NOMO-1 (cell line): Measurements from ENCODE around the gene TIGD3.
A peak's percentile ranks its signal among the peaks of the same experiment; 100 is the strongest.

Experiments
- DNase-seq, 2 experiments: peaks; one replicate each; lab custom pipeline; 2025; ENCODE audit not compliant: unreplicated experiment in 2 of 2; lab: John Stamatoyannopoulos, UW

The TIGD3 gene

DNA sequence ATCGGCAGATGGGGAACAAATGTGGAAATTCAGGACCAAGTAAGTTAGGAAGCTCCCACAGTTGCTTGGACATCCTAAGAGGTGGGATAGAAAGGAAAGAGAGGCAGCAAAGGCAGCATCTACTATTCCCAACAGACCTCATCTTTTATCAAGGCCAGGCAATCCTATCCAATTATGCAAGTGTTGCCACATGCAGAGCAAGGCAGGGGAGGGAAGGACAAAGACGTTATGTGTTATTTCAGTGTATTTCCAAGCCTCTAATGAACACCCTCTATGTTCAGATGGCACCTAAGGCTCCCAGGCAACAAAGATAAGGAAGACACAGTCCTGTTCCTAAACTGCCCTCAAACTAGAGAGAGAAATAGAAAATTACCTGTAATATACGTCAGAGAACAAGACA is 9.2 kb downstream of the TIGD3 start:
- no peak for DNase-seq

DNA sequence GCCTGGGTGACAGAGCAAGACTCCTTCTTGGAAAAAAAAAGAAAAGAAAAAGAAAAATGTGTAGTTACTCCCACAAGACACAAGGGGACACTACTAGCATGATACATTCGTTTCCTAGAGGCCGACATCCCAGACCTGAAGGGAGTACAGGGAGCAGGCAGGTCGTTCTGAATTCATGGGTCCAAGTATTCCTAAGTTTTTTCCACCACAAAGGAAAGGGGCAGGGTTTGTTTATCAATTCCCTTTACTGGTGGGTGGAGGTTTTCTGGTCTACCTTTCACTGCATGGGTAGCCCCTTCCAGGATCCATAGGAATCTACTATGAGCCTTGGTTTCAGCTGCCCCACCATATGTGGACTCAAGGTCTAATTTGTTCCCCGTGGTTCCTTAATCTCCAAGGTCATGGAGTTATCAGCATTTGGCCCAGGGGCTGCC is 11.8 kb downstream of the TIGD3 start:
- DNase-seq: peak; percentile 34 to 77

DNA sequence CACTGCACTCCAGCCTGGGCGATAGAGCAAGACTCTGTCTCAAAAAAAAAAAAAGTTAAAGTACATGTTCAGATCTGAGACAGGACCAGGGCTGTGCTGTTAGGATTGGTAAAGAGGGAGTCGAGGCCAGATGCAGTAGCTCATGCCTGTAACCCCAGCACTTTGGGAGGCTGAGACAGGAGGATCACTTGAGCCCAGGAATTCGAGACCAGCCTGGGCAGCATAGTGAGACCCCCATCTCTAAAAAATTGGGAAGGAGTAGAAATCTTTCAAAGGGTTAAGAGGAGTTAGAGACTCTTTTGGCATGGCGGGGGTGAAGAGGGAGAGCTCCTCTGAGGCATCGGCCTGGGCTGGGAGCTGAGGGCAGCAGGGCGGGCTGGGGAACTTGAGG is 16.1 kb downstream of the TIGD3 start:
- DNase-seq: no peak

DNA sequence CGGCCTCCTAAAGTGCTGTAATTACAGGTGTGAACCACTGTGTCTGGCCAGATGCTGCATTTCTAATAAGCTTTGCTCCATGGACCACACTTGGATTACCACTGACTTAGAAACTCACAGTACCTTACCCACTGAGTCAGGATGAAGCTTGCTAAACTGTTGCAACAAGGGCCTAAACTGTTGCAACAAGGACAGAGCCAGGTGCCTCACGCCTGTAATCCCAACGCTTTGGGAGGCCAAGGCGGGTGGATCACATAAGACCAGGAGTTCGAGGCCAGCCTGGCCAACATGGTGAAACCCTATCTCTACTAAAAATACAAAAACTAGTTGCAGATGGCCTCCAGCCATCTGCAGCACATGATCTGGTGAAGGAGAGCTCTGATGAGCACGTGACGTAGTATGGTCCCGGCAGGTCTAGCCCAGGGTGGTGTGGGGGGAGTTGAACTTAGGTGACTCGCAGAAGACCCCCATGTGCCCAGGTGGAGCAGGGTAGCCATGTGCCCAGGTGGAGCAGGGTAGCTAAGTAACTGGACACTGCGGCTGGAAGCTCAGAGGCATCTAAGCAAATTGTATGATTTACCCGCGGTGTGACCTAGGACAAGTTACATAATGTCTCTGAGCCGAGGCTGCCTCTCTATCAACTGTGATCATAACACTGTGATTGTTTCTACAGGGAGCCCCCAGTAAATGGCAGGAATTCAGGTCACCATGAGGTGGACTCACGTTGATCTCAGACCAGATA is 19.5 kb downstream of the TIGD3 start:
- DNase-seq: no peak

DNA sequence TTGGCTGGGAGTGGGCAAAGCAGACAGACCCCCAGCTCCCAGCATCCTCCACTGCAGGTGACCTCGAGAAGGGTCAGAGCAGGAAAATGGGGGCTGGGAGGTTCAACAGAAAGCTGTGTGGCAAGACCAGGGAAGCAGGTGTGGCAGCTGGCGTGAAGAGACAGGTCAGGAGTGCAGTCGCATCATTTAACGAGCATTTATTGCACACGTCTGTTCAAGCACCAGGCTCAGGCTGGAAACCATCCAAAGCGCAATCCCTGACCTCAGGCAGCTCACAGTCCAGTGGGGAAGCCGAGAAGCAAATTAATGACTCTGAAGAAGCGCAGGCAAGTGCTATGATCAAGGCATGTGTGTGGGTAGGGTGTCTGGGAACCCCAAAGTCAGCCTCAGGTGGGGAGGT is 20.5 kb downstream of the TIGD3 start:
- DNase-seq: no peak

DNA sequence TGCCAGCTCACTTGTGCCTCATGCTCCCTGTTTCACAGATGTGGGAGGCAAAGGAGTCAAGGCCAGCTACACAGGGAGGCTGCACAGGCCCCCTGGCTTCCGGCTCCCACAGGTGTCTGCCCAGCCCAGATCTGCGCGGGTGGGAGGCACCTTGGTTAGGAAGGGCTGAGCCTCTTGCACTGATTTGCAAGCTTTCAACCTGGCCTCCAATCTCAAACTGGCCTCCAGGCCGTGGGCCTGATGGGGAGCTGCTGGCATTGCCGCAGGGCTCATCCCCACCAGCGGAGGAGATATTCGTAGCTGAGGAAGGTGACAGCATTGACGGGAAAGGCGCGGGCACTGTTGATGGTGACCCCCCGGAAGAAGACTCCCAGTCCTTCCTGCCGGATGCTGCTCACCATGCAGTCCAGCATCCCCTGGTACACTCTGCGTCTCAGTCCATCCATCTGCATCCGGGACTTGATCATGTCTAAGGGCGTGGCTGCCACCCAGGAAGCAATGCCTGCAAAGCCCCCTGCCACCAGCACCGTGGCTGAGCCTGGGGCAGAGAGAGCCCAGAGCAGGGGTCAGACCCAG is 21.7 kb downstream of the TIGD3 start:
- no peak for DNase-seq

DNA sequence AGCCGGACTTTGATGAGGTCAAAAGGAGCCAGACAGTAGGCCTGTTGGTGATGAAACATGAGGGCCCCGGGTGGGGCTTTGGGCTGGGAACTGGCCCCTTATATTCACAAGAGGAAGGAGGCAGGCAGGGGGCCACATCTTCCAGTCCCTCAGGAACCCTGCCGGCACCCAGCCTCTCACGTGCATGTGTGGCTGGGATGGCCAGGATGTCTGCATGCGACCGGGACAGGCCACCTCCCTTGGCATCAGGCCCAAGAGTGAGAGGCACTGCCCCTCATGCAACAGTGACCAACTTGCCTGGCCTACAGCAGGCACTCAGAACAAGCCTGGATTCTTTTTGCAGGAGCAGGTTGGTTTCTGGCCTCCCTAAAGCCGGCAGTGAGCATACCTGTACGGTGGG is 22.5 kb downstream of the TIGD3 start:
- no peak for DNase-seq

DNA sequence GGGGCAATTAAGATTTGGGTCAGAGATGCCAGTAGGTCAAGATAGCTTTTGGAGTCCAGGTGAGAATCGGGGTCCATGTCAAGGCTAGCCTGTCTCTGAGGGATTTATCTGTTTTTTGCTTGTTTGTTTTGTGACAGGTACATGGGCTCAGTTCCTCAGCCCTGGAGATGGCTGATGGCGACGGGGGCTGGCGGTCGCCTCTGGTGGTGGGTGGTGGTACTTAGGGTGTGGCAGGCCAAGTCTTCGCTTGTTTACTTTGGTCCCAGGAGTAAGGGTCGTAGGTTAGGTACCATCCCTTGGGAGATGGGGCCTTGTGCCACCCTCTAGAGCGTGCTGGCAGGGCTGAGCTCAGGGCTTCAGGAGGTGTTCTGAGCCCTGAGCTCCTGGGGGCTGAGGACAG is 23.2 kb downstream of the TIGD3 start:
- no peak for DNase-seq

DNA sequence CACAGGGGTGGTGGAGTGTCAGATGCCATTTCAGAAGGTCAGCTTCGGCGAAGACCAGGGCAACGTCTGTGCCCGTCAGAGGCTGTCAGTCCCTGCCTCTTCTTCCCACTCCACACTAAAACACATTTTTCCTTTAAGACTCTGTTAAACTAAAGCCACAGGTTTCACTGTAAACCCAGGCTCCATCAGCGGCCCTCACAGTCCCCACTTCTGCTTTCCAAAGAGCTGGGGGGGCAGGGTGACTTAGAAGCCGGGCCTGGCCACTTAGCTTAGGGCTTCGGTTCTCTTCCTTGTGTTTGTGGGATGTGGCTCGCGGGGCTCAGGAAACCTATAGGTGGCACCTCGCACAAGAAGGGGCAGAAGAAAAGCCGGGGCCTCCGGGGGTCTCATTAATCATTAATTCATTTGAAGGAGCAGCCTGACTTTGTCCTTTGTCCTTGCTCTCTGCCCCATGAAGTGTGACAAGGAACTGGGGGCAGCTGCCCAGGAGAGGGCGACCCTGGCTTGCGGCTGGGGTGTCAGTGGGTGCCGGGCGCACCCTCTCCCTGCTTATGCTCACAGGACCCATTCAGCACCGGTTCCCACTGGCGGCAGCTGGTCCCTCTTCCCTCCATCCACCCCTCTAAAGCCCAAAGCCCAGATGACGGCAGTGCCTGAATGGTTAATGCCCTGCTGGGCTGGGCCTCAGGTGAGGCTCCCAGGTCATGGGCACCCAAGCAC is 23.8 kb downstream of the TIGD3 start:
- DNase-seq: peak; percentile 87 to 90

DNA sequence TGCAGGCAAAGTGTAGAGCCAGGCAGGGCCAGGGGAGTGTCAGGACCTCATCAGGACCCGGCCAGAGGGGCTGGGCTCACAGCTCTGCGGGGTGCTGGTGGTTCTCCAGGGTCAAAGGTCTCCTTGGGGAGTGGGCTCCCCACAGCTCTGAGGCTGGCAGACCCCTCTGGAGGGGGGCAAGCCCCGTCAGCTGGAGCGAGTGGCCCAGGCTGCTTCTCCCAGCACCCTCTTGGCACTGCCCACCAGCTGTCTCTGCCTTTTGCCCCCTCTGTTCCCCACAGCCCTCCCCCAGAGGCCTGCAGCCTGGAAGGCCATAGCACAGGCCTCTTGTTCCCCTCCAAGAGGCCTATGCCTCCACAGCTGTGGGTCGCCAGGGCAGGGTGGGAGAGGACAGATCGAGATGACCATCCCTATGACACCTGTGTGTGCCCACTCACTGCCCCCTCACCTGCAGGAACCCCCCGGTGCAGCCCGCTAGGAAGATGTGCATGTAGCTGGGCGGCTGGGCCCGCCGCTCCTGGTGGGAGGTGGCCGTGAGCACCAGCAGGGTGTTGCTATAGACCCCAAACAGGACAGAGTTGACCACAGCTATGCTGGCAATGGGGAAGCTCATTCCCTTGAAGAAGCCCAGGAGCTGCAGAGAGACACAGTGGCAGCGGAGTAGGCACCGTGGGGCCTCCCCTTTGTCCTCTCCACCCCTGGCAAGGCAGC is 24.5 kb downstream of the TIGD3 start:
- no peak for DNase-seq

DNA sequence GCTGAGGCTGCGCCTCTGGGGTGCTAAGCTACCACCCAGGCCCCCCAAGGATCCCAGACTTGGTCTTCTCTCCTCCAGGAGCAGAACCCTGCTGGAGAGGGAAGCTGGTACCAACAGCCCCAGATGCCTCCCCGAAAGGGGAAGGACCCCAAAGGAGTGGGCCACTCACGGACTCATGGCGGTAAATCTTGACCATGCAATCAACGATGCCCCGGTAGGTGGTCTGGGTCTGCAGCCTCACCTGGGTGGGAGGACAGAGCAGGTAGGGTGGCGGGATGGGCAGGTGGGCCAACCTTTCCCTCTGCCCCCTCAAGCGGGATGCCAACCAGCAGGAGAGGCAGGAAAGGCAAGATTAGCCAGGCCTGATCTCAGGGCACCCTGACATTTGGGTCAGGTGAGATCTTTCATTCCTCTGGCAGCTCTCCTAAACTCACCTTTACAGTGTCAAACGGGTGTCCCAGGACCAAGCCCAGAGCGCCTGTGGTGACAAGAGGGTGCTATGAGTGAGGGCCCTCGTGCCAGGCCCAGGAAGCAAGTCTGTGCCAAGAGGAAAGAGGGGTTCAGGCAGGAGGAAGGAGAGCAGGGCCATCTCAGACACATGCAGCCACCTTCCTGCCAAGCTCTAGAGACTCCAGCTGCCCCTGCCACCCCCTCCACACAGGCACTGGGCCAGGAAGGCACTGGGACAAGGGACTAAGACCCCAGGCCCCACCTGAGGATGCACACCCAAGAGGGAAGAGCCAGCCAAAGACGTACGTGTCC is 25.3 kb downstream of the TIGD3 start:
- DNase-seq: no peak

DNA sequence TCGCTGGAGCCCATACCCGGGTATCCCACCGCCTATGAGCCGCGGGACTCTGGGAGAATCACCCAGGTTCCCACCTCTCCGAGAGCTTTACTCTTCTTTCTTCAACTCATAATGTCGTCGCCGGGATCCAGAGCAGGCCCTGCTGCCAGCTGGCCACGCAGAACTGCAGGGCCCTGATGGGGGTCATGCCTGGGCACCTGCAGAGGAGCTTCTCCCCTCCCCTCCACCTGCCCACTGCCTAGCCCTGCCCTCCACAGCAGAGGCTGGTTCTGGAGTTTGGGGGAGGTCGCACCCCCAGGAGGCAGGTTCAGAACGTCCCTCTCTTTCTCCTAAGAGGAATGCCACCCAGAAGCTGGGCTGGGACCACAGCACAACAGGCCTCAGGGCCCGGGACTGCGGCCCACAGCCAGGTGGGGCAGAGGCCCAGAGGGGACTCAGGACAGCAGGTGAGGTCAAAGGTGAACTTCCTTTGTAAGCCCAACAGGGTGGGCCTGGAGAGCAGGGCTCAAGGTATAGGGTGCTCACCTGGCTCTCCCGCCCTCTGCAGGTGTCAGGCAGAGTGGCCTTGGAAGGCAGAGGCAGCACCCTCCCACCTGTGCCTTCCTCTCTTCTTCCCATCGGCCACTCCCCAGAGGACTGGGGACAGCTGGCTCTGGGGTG is 26.0 kb downstream of the TIGD3 start:
- no peak for DNase-seq

DNA sequence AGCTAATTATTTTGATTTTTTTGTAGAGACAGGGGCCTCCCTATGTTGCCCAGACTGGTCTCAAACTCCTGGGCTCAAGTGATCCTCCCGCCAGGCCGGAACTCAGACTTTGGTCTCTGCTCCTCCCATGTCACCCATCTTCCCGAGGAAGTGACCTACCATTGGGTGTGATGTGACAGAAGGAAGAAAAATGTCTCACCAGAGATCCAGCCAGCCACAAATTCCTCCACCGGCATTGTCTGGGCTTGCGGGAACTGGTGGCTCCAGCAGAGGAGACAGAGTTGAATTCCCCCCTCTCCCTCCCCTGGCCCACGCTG is 27.1 kb downstream of the TIGD3 start:
- peak; percentile 26 to 47 for DNase-seq

DNA sequence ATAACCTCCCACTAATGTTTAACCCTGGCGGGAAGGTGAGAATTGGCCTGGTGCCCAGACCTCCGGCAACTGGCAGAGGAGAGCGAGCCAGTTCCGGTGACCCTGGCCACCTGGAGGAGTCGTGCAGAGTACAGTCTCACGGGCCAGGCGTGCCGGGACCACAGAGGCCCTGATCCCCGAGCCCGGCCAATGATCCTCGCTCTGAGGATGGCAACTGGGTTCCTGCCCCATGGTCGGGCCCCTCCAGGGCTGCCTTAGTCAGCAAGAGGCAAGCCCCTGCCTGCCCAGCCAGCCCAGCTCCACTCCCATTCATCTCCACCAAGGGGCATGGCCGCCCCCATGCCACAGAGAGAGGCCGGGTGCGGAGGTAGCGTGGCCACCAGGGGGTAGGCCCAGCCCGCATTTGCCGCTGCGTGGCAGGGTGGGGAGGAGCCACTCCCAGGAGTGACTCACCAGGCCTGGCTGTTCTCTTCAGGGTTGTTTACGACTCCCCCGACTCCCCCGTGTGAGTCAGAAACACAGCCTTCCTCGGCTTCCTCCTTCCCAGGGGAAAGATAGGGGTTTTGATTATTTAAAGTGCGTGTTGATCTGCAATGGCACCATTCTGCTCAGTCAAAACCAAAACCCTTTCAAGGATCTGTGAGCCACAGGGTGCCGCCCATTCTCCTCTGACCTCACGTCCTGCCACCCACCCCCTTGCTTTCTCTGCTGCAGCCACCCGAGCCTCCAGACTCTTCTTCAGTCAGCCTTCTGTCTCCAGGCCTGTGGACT is 27.7 kb downstream of the TIGD3 start, which contains the start of gene SLC25A45:
SLC25A45 (minus strand) TSS at position 614 of the 771 bp plus-strand sequence. CDS start 695 bp downstream, outside the sequence.
- DNase-seq: peak; percentile 87 to 90

DNA sequence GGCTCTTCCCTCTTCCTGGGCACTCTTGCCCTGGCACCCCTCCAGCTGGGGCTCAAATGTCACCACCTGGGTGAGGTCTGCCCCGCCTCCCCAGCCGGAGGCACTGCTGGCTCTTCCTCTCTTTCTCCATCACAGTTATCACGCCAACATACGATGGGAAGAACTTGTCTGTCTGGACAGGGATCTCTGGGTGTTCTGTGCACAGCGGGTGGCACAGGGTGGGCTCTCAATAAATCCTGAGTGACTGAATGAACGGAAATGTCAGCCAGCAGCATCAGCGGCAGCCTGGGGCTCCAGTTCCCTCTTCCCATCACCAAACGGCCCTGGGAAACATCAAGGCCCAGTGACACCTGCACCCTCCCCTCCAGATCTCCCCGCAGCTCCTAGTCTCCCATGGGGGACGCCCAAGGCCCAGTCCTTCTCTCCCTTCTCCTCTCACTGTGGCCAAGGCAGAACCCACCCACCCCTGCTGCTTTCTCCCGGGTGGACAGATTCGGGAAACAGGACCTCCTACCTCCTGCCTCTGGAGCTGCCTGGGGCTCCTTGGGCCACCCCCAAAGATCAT is 28.3 kb downstream of the TIGD3 start:
- DNase-seq: no peak

DNA sequence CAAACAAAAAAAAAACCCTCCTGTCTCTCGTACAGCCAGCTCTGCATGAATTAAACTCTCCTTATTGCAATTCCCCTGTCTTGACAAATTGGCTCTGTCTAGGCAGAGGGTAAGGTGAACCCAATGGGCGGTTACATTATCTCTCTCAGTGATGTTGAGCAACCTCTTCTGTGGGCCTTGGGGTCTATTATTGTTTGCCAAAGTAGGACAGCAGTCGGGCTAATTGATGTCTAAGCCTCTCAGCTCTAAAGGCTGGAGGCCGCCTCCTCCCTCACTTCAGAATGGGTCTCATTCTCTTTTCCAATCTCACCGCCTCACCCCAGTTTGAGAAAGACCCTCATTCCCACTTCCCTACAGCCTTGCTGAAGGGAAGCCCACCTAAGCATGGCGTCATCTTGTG is 29.2 kb downstream of the TIGD3 start:
- no peak for DNase-seq

DNA sequence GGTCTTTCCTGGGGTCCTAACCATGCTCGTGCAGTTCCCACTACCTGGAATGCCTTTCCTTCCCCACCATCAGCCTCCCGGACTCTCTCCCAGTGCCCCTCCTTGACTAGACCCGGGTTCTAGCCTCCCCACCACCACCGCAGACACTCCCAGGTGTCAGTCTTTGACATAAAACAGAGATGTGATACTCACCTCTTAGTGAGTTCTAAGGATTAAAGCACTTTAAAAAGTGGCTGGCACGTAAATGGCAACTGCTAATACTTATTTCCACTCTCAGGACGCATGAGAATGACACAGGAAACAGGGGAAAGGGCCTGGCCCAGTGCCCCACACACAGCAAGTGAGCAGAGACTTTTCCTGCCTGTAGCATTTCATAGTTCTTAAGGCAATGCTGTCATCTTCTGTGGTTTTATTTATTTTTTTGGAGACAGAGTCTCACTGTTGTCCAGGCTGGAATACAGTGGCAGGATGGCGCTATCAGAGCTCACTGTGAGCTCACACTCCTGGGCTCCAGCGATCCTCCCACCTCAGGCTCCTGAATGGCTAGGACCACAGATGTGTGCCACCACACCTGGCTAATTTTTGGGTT is 29.8 kb downstream of the TIGD3 start:
- DNase-seq: no peak

DNA sequence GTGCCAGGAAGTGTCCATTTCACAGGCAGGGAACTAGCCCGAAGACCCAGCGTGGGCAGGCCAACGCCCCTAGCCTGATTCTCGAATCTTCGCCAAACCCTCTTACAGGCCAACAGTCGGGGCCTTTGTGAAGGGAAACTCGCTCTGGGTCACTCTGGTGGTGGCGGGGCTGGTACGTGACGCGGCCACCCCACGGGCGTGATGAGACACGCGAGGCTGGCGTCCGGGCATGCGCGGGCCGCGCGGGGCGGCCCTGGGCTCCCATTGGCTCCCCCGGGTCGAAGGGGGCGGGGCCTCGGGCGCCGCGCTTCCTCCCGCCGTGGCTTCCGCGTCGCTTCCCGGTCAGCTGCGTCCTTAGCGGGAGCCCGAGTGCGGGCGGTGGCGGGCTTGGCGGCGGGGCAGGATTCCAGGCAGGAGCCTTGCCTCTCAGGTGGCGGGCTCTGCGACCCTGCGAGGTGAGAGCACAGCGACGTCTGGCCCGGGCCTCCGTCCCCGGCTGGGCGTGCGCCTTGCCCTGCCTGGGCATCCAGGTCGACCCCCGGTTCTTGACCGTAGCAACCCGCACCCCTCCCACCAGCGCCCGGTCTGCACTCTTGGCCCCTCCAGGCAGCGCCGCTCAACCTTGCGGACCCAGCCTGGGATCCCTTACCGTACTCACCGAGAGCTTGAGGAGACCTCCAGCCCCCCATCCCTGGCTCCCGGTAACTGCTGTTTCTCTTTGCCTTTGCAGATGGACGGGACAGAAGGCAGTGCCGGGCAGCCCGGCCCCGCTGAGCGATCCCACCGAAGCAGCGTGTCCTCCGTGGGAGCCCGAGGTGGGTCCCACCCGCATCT is 32.0 kb downstream of the TIGD3 start, which contains the start of gene FRMD8:
FRMD8 (plus strand) TSS at position 331 of the 834 bp plus-strand sequence; CDS start at position 731, 400 bp downstream.
- DNase-seq: peak; percentile 79 to 80
